ENCODE results near the gene GPC6.

The GPC6 gene

DNA sequence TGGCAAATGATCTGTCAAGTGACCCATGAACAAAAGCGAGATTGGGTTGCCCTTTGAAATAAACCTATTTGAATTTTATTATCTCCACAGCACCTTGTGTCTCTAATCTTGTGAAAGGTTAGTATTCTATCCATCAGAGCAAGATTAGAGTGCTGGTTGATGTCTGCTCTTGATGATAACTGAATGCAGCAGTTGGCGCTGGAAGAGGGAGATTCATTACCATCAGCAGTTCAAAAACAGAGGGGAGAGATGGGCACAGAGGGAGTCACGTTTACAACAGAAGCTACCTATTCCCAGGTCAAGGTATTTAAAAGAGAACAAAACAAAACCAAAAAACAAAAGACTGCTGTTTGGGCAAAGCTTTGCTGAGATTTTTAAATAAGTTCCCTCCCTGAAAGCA lies 588.1 kb downstream of the GPC6 start:
- Histone ChIP-seq H4K20me1 (ENCODE audit: low read depth, low read length) (no peaks in the 10 kb centered on the region), H3K36me3 (ENCODE audit: low read length) (no peaks in the 10 kb centered on the region), H2AFZ (ENCODE audit: low read depth, low read length, severe bottlenecking) (no peak overlapping the region), H3K27ac (ENCODE audit: low read depth, low read length) (no peak overlapping the region), H3K27me3 (ENCODE audit: low read length) (no peaks in the 10 kb centered on the region), H3K9ac (ENCODE audit: low read length) (no peak overlapping the region), H3F3A (ENCODE audit: insufficient read depth) (no peaks in the 10 kb centered on the region), H3K79me2 (ENCODE audit: insufficient read depth, low read length) (no peaks in the 10 kb centered on the region), H3K9me2 (replicated peaks; ENCODE audit: insufficient read depth, low read length) (no peaks in the 10 kb centered on the region), H3K4me2 (ENCODE audit: low read depth, low read length, poor library complexity, severe bottlenecking) (no peak overlapping the region), H3K4me3 (ENCODE audit: insufficient read depth, low read length, poor library complexity, severe bottlenecking) (no peak overlapping the region), H3K9me3 (ENCODE audit: insufficient read depth, low read length) (no peaks in the 10 kb centered on the region)
- no peak for TF ChIP-seq EZH2phosphoT487 (conservative IDR thresholded peaks at IDR 0.05; ENCODE audit: low read length)
- TF ChIP-seq, protein P1, sequence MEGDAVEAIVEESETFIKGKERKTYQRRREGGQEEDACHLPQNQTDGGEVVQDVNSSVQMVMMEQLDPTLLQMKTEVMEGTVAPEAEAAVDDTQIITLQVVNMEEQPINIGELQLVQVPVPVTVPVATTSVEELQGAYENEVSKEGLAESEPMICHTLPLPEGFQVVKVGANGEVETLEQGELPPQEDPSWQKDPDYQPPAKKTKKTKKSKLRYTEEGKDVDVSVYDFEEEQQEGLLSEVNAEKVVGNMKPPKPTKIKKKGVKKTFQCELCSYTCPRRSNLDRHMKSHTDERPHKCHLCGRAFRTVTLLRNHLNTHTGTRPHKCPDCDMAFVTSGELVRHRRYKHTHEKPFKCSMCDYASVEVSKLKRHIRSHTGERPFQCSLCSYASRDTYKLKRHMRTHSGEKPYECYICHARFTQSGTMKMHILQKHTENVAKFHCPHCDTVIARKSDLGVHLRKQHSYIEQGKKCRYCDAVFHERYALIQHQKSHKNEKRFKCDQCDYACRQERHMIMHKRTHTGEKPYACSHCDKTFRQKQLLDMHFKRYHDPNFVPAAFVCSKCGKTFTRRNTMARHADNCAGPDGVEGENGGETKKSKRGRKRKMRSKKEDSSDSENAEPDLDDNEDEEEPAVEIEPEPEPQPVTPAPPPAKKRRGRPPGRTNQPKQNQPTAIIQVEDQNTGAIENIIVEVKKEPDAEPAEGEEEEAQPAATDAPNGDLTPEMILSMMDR (IDR thresholded peaks at IDR 0.05; ENCODE audit: insufficient read depth, low read length, poor library complexity, severe bottlenecking), result no peak

DNA sequence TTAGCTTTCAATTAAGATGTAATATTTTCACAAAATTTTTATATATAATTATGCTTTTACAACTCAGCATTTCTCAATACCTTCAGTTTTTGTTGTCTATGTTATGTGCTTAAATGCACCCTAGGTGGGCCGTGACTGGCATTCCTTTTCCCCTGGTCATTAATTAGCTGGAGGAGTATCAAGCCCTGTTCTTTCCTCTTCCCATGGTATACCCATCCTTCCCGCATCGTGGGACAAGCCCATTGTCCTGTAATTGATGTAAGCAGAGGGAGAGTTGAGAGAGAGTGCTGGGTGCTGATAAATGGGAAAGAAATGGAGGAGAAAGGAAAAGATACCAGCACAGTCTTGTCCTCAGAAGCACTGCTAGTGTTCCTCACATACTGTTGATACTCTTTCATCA lies 591.7 kb downstream of the GPC6 start:
- no peaks in the 10 kb centered on the region for H3K9me2 ChIP-seq (replicated peaks; ENCODE audit: insufficient read depth, low read length)
- no peak for TF ChIP-seq EZH2phosphoT487 (conservative IDR thresholded peaks at IDR 0.05; ENCODE audit: low read length)
- TF ChIP-seq, protein P1 (IDR thresholded peaks at IDR 0.05; ENCODE audit: insufficient read depth, low read length, poor library complexity, severe bottlenecking), result no peak
- no peak overlapping the region for H3K27ac ChIP-seq (ENCODE audit: low read depth, low read length)

DNA sequence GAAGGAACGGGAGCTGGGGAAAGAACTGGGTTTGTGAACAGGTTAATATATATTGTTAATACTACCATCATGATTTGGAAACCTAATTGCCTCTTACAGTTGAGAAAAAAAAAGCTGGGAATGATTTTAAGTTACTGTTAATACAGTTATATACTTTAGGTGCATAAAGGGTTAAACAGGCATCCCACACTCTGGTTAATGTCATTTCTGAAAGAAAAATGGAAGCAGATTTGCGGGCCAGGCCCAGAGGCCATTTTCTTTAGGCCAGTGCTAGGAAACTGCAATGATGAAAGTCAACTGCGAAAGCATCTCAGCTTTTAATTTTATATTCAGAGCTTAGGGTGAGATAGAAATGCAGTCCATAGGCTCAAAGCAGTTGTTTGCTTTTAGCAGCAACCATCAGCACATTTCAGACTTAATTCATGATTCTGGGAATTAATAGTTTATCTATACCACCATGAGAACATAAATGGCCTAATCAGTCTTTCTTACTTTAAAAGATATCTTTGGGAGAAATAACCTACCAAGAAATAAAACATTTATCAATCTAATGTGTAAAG lies 592.8 kb downstream of the GPC6 start:
- Histone ChIP-seq H3K79me2 (ENCODE audit: insufficient read depth, low read length) (no peaks in the 10 kb centered on the region), H3F3A (ENCODE audit: insufficient read depth) (no peaks in the 10 kb centered on the region), H3K27ac (ENCODE audit: low read depth, low read length) (no peak overlapping the region), H4K20me1 (ENCODE audit: low read depth, low read length) (no peaks in the 10 kb centered on the region), H3K4me2 (ENCODE audit: low read depth, low read length, poor library complexity, severe bottlenecking) (no peak overlapping the region), H3K9me3 (ENCODE audit: insufficient read depth, low read length) (no peaks in the 10 kb centered on the region), H2AFZ (ENCODE audit: low read depth, low read length, severe bottlenecking) (no peak overlapping the region), H3K36me3 (ENCODE audit: low read length) (no peaks in the 10 kb centered on the region), H3K4me3 (ENCODE audit: insufficient read depth, low read length, poor library complexity, severe bottlenecking) (no peak overlapping the region), H3K9me2 (replicated peaks; ENCODE audit: insufficient read depth, low read length) (no peaks in the 10 kb centered on the region), H3K9ac (ENCODE audit: low read length) (no peak overlapping the region), H3K27me3 (ENCODE audit: low read length) (no peaks in the 10 kb centered on the region)
- no peak for TF ChIP-seq EZH2phosphoT487 (conservative IDR thresholded peaks at IDR 0.05; ENCODE audit: low read length)
- TF ChIP-seq, protein P1 (IDR thresholded peaks at IDR 0.05; ENCODE audit: insufficient read depth, low read length, poor library complexity, severe bottlenecking), result no peak

More for the DNA sequence above, 591.7 kb downstream of the GPC6 start:
- H3K27me3 ChIP-seq (ENCODE audit: low read length), result no peaks in the 10 kb centered on the region
- no peaks in the 10 kb centered on the region for H3K9me3 ChIP-seq (ENCODE audit: insufficient read depth, low read length)
- H3K36me3 ChIP-seq (ENCODE audit: low read length), result no peaks in the 10 kb centered on the region
- H4K20me1 ChIP-seq (ENCODE audit: low read depth, low read length), result no peaks in the 10 kb centered on the region
- no peak overlapping the region for H3K9ac ChIP-seq (ENCODE audit: low read length)
- no peak overlapping the region for H3K4me2 ChIP-seq (ENCODE audit: low read depth, low read length, poor library complexity, severe bottlenecking)
- H3F3A ChIP-seq (ENCODE audit: insufficient read depth), result no peaks in the 10 kb centered on the region
- no peaks in the 10 kb centered on the region for H3K79me2 ChIP-seq (ENCODE audit: insufficient read depth, low read length)
- H2AFZ ChIP-seq (ENCODE audit: low read depth, low read length, severe bottlenecking), result no peak overlapping the region
- H3K4me3 ChIP-seq (ENCODE audit: insufficient read depth, low read length, poor library complexity, severe bottlenecking), result no peak overlapping the region
